Right renal cortex interstitium (tissue), 3 donors: ENCODE results near the gene TPRX1. TPM values are rescaled to one million over a fixed set of nuclear protein-coding genes. Genes with fewer than 3 reads are reported as not detected.
"Not testable (repeated sequence)": the region's sequence is repeated elsewhere in the genome, so short reads cannot be mapped to it uniquely, and the experiment has no call there.

ENCODE experiments used
- DNase-seq, 3 donors: peaks; one replicate each; pipeline ENCODE4 v3.0.0-alpha.2; 2013; ENCODE audit warnings: low read depth in 3 of 3, low spot score in 2 of 3
- polyA plus RNA-seq, 3 donors: library from polyadenylated mRNA; unstranded; fragments of 120-200 nt; gene quantifications; one replicate each; pipeline ENCODE4 v1.2.1, GENCODE V29; 2013; ENCODE audit not compliant: insufficient read length in 3 of 3

Gene TPRX1
- polyA plus RNA-seq, 3 donors: not detected

GRCh38 chr19:47769534-47769933 lies 34.8 kb downstream of the TPRX1 start:
- no peak for DNase-seq

DNA sequence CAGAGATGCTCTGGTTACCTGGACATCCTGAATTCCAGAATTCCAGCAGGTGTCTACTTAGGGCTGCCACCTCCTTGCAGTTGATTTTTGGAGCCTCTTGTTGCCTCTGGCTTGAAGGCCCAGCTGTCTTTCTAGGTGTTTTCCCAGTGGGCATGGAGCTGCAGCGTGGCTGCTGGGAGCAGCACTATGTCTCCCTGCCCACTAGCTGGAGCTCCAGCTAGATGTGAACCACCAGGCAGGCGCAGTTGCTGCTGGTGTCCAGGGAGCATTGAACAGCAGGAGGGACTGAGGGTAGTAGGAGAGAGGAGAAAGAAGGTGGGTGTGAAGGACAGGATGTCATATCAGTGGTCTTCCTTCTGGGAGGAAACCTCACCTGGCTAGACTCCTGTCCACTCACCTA lies 35.7 kb downstream of the TPRX1 start:
- DNase-seq: no peak

DNA sequence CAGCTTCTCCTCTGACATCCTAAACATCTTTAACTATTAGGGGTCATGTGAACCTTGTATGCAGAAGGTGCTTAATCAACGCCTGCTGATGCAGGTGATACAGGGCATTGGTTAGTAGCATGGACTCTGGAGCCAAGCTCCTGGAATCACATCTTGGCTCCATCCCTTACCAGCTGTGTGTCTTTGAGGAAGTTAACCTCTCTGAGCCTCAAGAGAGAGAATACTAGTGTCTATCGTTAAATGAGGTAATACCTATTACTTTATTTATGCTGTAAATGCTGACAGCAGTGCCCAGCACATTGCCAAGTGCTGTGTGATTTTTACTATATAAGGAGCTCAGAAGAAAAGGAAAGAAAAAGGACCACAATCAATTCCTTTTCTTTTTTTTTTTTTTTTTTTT lies 37.0 kb downstream of the TPRX1 start:
- DNase-seq: no peak

GRCh38 chr19:47766670-47767069 lies 37.7 kb downstream of the TPRX1 start:
- no peak for DNase-seq

- DNase-seq: no peak
These were observed 38.1 kb downstream of the TPRX1 start for GRCh38 chr19:47766359-47766620.

DNA sequence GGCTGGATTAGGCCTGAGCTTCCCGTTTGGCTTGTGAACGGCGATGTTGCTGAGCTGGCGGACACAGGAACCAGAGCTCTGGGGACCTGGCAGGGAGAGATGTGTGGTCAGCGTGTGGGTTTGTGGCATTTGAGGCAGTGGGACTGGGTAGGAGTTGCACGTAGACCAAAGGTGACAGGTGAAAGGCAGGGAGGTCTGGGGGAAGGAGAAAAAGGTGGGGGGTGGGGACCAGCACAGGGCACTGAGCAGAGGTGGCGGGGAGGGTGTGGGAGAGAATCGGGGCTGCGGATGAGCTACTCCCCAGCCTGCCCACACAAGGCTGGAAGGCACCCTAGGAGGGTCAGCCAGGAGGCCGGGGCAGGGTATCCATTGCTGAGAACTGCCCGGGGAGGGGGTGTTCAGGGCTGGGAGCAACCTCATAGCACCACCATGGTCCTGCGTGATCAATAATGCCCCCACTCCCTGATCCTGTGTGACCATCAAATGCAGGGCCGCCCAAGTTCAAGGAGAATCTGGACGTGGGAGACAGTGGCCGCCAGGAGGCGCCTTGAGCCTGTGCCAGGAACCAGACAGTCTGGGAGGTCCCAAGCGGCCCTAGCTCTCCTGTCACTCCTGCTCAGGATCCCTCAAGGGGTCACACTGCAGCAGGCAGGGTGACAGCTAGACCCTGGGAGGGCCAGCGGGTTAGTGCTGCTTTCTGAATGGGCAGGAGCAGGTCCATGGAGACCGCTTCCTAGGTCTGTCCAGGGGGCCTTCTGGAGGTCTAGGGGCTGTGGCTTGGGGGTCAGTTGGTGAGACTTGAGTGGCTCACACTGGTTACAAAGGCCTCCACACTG lies 38.6 kb downstream of the TPRX1 start:
- no peak for DNase-seq

DNA sequence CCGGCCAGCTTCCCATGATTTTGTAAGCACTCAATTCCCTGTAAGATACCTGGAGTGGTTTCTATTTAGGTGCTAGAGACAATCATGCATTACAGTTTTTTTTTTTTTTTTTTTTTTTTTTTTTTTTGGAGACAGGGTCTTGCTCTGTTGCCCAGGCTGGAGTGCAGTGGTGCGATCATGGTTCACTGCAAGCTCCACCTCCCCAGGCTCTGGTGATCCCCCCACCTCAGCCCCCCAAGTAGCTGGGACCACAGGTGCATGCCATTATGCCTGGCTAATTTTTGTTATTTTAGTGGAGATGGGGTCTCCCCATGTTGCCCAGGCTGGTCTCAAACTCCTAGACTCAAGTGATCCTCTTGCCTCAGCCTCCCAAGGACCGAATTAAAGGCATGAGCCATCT lies 39.6 kb downstream of the TPRX1 start:
- not testable (repeated sequence) for DNase-seq

DNA sequence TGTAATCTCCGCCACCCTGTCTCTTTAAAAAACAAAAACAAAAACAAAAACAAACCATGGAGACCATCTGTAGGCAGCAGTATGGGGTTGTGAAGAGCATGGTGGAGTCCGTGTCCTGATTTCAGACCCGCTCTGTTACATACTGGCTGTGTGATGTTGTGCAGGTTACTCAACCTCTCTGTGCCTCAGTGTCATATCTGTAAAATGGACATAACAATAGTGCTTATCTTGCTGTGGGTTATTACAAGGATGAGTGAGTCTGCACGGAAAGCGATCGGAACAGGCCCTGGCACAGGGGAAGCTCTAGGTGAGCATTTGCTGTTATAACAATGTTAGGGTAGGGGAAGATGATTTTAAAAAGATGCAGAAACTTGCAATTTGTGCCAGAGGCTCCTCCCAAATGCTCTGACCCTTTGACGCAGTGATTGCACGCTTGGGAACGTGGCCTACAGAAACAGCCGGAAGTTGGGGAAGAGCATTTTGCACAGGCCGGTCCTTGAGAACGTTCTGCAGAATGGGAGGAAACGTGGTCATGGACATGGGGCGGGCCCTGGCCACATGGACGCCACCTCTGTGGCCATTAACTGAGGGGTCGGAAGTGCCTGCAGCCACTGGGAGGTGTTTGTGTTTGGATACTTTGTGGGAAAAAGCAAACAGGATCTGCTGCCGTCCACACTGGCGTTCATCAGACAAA lies 41.6 kb downstream of the TPRX1 start:
- no peak for DNase-seq

DNA sequence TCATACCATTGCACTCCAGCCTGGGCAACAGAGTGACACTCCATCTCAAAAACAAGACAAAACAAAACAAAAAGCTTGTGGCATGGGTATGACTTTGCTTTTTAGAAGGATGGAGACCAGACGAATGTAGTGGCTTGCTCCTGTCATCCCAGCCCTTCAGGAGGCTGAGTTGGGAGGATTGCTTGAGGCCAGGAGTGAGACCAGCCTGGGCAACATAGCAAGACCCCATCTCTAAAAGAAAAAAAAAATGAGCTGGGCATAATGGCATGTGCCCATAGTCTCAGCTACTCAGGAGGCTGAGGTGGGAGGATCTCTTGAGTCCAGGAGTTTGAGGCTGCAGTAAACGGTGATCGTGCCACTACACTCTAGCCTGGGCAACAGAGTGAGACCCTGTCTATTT lies 42.2 kb downstream of the TPRX1 start:
- no peak for DNase-seq

GRCh38 chr19:47761566-47761965 lies 42.8 kb downstream of the TPRX1 start:
- no peak for DNase-seq

GRCh38 chr19:47760632-47760999 lies 43.7 kb downstream of the TPRX1 start:
- DNase-seq: no peak

DNA sequence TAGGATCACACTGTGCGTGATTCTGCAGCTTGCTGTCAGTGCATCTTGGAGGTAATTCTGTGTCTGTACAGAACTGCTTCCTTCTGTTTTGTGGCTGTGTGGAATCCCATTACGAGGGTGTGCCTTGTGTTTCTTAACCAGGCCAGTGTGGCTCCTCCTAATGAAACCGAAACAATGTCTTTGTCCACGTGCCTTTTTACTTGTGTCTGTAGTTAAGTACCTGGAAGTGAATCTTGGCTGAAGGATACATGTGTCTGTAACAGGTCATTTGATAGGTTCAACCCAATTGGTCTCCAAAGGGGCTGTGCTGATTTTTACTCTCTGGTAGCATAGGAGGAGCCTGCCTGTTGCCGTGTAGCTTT lies 45.9 kb downstream of the TPRX1 start:
- no peak for DNase-seq

- DNase-seq: no peak
These were observed 46.5 kb downstream of the TPRX1 start for GRCh38 chr19:47757617-47758442.

DNA sequence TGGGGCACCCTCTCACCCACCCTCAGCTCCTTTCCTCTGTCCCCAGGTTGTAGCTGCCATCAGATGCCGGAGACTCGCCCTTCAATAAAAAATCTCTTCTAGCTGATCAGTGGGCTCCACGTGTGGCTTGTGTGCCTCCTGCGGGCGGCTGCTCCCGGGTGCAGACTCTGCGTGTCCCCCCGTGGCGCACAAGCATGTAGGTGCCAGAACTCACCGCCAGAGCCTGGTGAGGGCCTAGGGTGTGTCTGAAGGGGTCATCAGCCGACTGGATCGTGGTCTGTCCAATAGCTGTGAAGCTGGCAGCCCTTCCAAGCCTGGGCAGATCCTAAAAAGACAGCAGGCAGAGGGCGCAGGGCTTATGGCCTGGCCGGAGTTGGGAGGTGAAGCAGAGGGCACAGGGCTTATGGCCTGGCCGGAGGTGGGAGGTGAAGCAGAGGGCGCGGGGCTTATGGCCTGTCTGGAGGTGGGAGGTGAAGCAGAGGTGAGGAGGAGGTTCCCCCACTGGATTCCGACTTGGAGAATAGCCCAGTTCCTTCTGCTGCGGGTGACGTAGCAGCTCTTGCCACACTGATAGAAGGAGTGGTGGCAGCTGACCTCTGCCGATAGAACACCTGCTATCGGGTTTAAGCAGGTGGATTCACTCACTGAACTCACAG lies 47.3 kb downstream of the TPRX1 start:
- DNase-seq: no peak

DNA sequence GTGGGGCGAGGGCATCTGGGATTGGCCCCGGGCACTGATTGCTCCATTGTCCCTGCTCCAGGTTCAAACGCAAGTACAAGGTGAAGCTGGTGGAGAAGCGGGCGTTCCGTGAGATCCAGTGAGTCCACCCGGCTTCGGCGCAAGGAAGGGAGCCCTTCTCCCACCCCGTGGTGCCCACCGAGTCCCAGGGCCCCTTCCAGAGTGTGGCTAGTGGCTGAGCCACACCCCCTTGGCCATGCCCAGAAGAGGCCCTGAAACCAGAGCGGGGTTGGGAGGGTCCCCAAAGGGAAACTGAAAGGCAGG lies 47.8 kb downstream of the TPRX1 start:
- DNase-seq: no peak

DNA sequence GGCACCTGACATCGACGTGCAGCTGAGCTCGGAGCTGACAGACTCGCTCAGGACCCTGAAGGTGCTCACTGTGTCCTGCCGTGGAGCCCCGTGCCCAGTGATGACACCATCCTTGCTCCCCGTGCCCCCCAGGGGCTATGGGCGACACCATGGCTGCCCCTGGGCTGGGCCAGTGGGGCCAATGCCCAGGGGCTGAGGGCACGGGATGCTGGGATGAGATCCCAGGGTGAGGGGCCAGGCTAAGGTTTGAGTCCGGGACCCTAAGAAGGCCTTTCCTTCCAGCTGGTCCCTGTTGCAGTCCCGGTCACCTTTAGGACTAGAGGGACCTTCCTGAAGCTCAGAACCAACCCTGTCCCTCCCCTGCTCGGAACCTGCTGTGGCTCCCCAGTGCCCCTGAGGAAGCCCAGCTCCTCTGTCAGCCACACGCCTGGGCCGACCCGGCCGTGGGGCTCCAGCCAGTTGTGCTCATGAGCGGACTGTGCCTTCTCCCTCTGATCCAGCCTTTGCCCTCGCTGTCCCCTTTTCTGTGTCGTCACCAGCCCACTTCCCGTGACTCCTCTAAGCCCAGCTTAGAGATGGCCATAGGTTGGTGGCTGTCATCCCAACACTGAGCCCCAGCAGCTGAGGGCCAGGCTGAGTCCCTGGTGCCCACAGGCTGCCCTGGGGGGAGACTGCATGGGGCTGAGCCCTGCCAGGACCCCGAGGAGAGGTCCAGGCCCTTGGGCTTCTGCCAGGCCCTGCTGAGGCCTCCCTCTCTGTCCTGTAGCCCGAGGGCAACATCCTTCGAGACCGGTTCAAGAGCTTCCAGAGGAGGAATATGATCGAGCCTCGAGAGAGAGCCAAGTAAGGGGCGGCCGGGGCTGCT lies 48.4 kb downstream of the TPRX1 start:
- DNase-seq: no peak

- no peak for DNase-seq
These were observed 49.1 kb downstream of the TPRX1 start for GRCh38 chr19:47755065-47755761.

- DNase-seq: no peak
These were observed 49.9 kb downstream of the TPRX1 start for GRCh38 chr19:47754206-47755064.
